Panc1 (cell line): ENCODE data around the gene LYRM4. TPM values are rescaled to one million over a fixed set of nuclear protein-coding genes. Genes with fewer than 3 reads are reported as not detected.

Experiments
- ATAC-seq: fragments of 200-7000 bp; cut with Tn5 transposase; 2 replicates; pipeline ENCODE4 v1.9.1; 2020; ENCODE audit warnings: mild to moderate bottlenecking, moderate library complexity
- BruUV-seq: library from RNA; stranded (reverse); fragments of 400-500 nt; replicated peaks from 2 replicates; lab custom pipeline; 2021; lab: Mats Ljungman, UMichigan
- CTCF ChIA-PET: fragments of 300-600 bp; sonication (Branson Sonifier 250); formaldehyde crosslinking; loops from one replicate; lab custom pipeline; 2022; ENCODE audit warnings: antibody characterized with exemption; lab: Charles Lee
- POLR2A ChIA-PET: fragments of 300-600 bp; sonication (Branson Sonifier 250); formaldehyde crosslinking; loops from one replicate; lab custom pipeline; 2022; ENCODE audit warnings: antibody characterized with exemption; lab: Charles Lee
- DNase-seq: peaks from one replicate; pipeline ENCODE4 v3.0.0-alpha.2; 2010; ENCODE audit warnings: low read depth, low spot score
- H3K27ac ChIP-seq: 2 replicates; pipeline ENCODE4 v1.5.1; 2011; ENCODE audit warnings: mild to moderate bottlenecking, low read length, inconsistent platforms
- H3K27me3 ChIP-seq: fragments of 200-500 bp; sonication (Bioruptor generic); 2 replicates; pipeline ENCODE4 v1.6.0; 2014; ENCODE audit warnings: low read length, inconsistent platforms; ENCODE audit not compliant: control insufficient read depth, insufficient read depth
- H3K36me3 ChIP-seq: fragments of 200-500 bp; sonication (Bioruptor generic); 2 replicates; pipeline ENCODE4 v1.5.1; 2014; ENCODE audit warnings: inconsistent platforms, mild to moderate bottlenecking, low read length, moderate library complexity; ENCODE audit not compliant: control insufficient read depth, insufficient read depth
- H3K4me1 ChIP-seq: 2 replicates; pipeline ENCODE4 v1.5.1; 2011; ENCODE audit warnings: inconsistent platforms, mild to moderate bottlenecking, low read length, moderate library complexity; ENCODE audit not compliant: control insufficient read depth, insufficient read depth
- H3K4me3 ChIP-seq, 2 experiments: 2 replicates each; pipeline ENCODE4 v1.5.1; 2011 to 2012; ENCODE audit warnings: low read depth in 2 of 2, low read length in 2 of 2, mild to moderate bottlenecking in 2 of 2, inconsistent platforms in 1 of 2, moderate library complexity in 1 of 2
- H3K9me3 ChIP-seq: fragments of 200-500 bp; sonication (Bioruptor generic); 2 replicates; pipeline ENCODE4 v1.5.1; 2014; ENCODE audit warnings: low read depth, mild to moderate bottlenecking, inconsistent platforms, low read length, moderate library complexity; ENCODE audit not compliant: control insufficient read depth, insufficient read depth
- CTCF ChIP-seq: fragments of 450-650 bp; IDR thresholded peaks from 2 replicates; pipeline ENCODE4 v1.5.1; 2017; ENCODE audit warnings: mild to moderate bottlenecking
- POLR2AphosphoS5 ChIP-seq: IDR thresholded peaks from 2 replicates; pipeline ENCODE4 v1.6.1; 2012; ENCODE audit warnings: mild to moderate bottlenecking, low read depth, low read length, moderate library complexity
- REST ChIP-seq, 2 experiments: IDR thresholded peaks; 2 replicates each; pipeline ENCODE4 v1.6.1; 2011 to 2012; ENCODE audit warnings: low read depth in 2 of 2, control low read depth in 1 of 2, low read length in 1 of 2, mild to moderate bottlenecking in 1 of 2, moderate library complexity in 1 of 2; ENCODE audit not compliant: insufficient read depth in 1 of 2
- SIN3A ChIP-seq: IDR thresholded peaks from 2 replicates; pipeline ENCODE4 v1.6.1; 2012; ENCODE audit warnings: low read depth, mild to moderate bottlenecking, low read length, moderate library complexity, borderline replicate concordance; ENCODE audit not compliant: insufficient read depth
- TCF7L2 ChIP-seq: IDR thresholded peaks from 2 replicates; pipeline ENCODE4 v1.6.1; 2011; ENCODE audit warnings: mild to moderate bottlenecking, low read depth, low read length, inconsistent platforms
- in situ Hi-C: cut with HindIII; loops from 2 replicates; pipeline ENCODE4 v1.10.0; 2016; ENCODE audit warnings: low sequenced_read_pairs, low pct_unique_long_range_greater_than_20kb
- intact Hi-C: fragments of 100-400 bp; cut with micrococcal nuclease; formaldehyde crosslinking; loops from one replicate; pipeline ENCODE4 v1.10.0; 2022; ENCODE audit not compliant: unreplicated experiment
- total RNA-seq: library from RNA; stranded (reverse); gene quantifications from one replicate; pipeline ENCODE4 v1.2.1, GENCODE V29; 2021; ENCODE audit not compliant: unreplicated experiment

LYRM4 gene
- total RNA-seq, 1 experiment from 2014 or later = 27.4 TPM

GRCh38 chr6:5066456-5067093, 194.2 kb downstream of the LYRM4 start:
- ATAC-seq = no peak
- Histone ChIP-seq H3K27me3 (peaks cover 5% of the 10 kb centered on the region), H3K4me1 (no peaks in the 10 kb centered on the region), H3K9me3 (no peaks in the 10 kb centered on the region), H3K4me3 (no peak overlapping the region), H3K36me3 (no peaks in the 10 kb centered on the region), H3K27ac (no peak overlapping the region)
- TF ChIP-seq TCF7L2 = no peak
- no peak for TF ChIP-seq SIN3A
- no peak for TF ChIP-seq REST (IDR thresholded peaks at IDR 0.05; ENCODE audit: insufficient read depth in 1 of 2, low read depth in 2 of 2, low read length in 1 of 2)
- no peak for TF ChIP-seq CTCF
- in situ Hi-C loops = no loop called here
- intact Hi-C loops = no loop called here
- CTCF ChIA-PET = no interaction called here
- no peak for DNase-seq
- BruUV-seq = no TSS peak
- POLR2A ChIA-PET = interaction anchor here (0.6 kb wide), 1 partner anchor 291 kb away, joined by 6 read pairs; no protein-coding TSS in a partner anchor

GRCh38 chr6:5063617-5064016, 197.1 kb downstream of the LYRM4 start:
- intact Hi-C loops = no loop called here
- Histone ChIP-seq H3K4me3 (no peak overlapping the region), H3K27me3 (peaks cover 5% of the 10 kb centered on the region), H3K9me3 (no peaks in the 10 kb centered on the region), H3K4me1 (no peaks in the 10 kb centered on the region), H3K27ac (no peak overlapping the region), H3K36me3 (no peaks in the 10 kb centered on the region)
- no peak for DNase-seq
- no peak for ATAC-seq
- TF ChIP-seq REST (IDR thresholded peaks at IDR 0.05; ENCODE audit: insufficient read depth in 1 of 2, low read depth in 2 of 2, low read length in 1 of 2) = no peak
- no peak for TF ChIP-seq CTCF
- TF ChIP-seq SIN3A = no peak
- no peak for TF ChIP-seq TCF7L2
- TF ChIP-seq POLR2AphosphoS5 = no peak
- ChIA-PET CTCF (no interaction called here), POLR2A (no interaction called here)
- BruUV-seq = no TSS peak
- in situ Hi-C loops = no loop called here
